GM12878 (cell line): ENCODE results near the gene ERN2. TPM values are rescaled to one million over a fixed set of nuclear protein-coding genes. Genes with fewer than 3 reads are reported as not detected.

Experiments used
- BRCA1 ChIP-seq: IDR thresholded peaks from 2 replicates; pipeline ENCODE4 v1.6.1; 2011; ENCODE audit warnings: low read depth, low read length, improper control_type of control experiment
- CBFB ChIP-seq: IDR thresholded peaks from 2 replicates; pipeline ENCODE4 v1.6.1; 2016; ENCODE audit warnings: antibody characterized with exemption, low read depth
- E2F4 ChIP-seq: IDR thresholded peaks from 2 replicates; pipeline ENCODE4 v1.6.1; 2012; ENCODE audit warnings: low read depth, low read length, improper control_type of control experiment
- FOXK2 ChIP-seq: fragments of 450-650 bp; IDR thresholded peaks from 2 replicates; pipeline ENCODE4 v1.6.1; 2017; ENCODE audit warnings: mild to moderate bottlenecking, moderate library complexity
- HCFC1 ChIP-seq: fragments of 150-350 bp; IDR thresholded peaks from 2 replicates; pipeline ENCODE4 v1.6.1; 2014; ENCODE audit warnings: low read length
- HDAC2 ChIP-seq: fragments of 200-600 bp; sonication (generic); IDR thresholded peaks from 2 replicates; pipeline ENCODE4 v1.6.1; 2017
- HDGF ChIP-seq: fragments of 450-650 bp; IDR thresholded peaks from 2 replicates; pipeline ENCODE4 v1.6.1; 2016; ENCODE audit warnings: antibody characterized with exemption
- IRF5 ChIP-seq: fragments of 450-650 bp; IDR thresholded peaks from 2 replicates; pipeline ENCODE4 v1.6.1; 2017; ENCODE audit warnings: borderline replicate concordance
- MLLT1 ChIP-seq: fragments of 450-650 bp; IDR thresholded peaks from 2 replicates; pipeline ENCODE4 v1.6.1; 2016; ENCODE audit warnings: mild to moderate bottlenecking
- MTA3 ChIP-seq: IDR thresholded peaks from 2 replicates; pipeline ENCODE4 v1.6.1; 2012; ENCODE audit warnings: low read length, inconsistent platforms, borderline replicate concordance
- MYB ChIP-seq: fragments of 150-350 bp; IDR thresholded peaks from 2 replicates; pipeline ENCODE4 v1.6.1; 2014; ENCODE audit warnings: mild to moderate bottlenecking, low read depth, low read length, borderline replicate concordance
- NFYB ChIP-seq: IDR thresholded peaks from 2 replicates; pipeline ENCODE4 v1.6.1; 2011; ENCODE audit warnings: low read depth, mild to moderate bottlenecking, low read length, improper control_type of control experiment, moderate library complexity; ENCODE audit not compliant: insufficient read depth
- NKRF ChIP-seq: fragments of 450-650 bp; conservative IDR thresholded peaks from 2 replicates; pipeline ENCODE4 v1.6.1; 2017; ENCODE audit warnings: mild to moderate bottlenecking, moderate library complexity
- ZNF207 ChIP-seq: fragments of 450-650 bp; IDR thresholded peaks from 2 replicates; pipeline ENCODE4 v1.6.1; 2014; ENCODE audit warnings: antibody characterized with exemption, mild to moderate bottlenecking, borderline replicate concordance
- polyA plus RNA-seq, 11 experiments: library from polyadenylated mRNA; depleted of rRNA in 4 of 11; unstranded in 6 of 11; stranded (reverse) in 5 of 11; fragments of >200 nt; fragmentation: Nextera tagmentation in 4 of 11; fragmentation: Illumina TruSeq in 1 of 11; extraction: Ambion mirVana in 4 of 11; extraction: Trizol in 1 of 11; gene quantifications; 1 replicate in 1 of 11; 2 replicates in 10 of 11; pipeline versions ENCODE4 v1.2.1 to v1.2.3, GENCODE V29; 2011 to 2016; ENCODE audit warnings: inconsistent platforms in 2 of 11, missing spikeins in 2 of 11, low read depth in 1 of 11
- total RNA-seq, 4 experiments: library from RNA; depleted of rRNA in 3 of 4; stranded (reverse); fragments of >200 nt in 3 of 4; fragmentation: Illumina TruSeq in 1 of 4; extraction: Trizol in 1 of 4; gene quantifications; 2 replicates each; pipeline versions ENCODE4 v1.2.1 to v1.2.3, GENCODE V29; 2013 to 2021
- TF ChIP-seq, protein P1 (sequence below): fragments of 450-650 bp; IDR thresholded peaks from 2 replicates; pipeline ENCODE4 v1.6.1; 2018; ENCODE audit warnings: mild to moderate bottlenecking, low read depth, moderate library complexity; ENCODE audit not compliant: partially characterized antibody
- TF ChIP-seq, protein P2 (sequence below): IDR thresholded peaks from 2 replicates; pipeline ENCODE4 v1.6.1; 2011; ENCODE audit warnings: mild to moderate bottlenecking, low read depth, low read length, moderate library complexity; ENCODE audit not compliant: insufficient replicate concordance
- TF ChIP-seq, protein P3 (sequence below): IDR thresholded peaks from 2 replicates; pipeline ENCODE4 v1.6.1; 2012; ENCODE audit warnings: low read length, inconsistent platforms

Gene ERN2
- total and polyA plus RNA-seq, 10 of the 15 experiments (the other 5 are each of a cell fraction or from before 2014, with no cell fraction given), result 0.06 to 0.95 (median 0.36) TPM; not detected in 5

DNA sequence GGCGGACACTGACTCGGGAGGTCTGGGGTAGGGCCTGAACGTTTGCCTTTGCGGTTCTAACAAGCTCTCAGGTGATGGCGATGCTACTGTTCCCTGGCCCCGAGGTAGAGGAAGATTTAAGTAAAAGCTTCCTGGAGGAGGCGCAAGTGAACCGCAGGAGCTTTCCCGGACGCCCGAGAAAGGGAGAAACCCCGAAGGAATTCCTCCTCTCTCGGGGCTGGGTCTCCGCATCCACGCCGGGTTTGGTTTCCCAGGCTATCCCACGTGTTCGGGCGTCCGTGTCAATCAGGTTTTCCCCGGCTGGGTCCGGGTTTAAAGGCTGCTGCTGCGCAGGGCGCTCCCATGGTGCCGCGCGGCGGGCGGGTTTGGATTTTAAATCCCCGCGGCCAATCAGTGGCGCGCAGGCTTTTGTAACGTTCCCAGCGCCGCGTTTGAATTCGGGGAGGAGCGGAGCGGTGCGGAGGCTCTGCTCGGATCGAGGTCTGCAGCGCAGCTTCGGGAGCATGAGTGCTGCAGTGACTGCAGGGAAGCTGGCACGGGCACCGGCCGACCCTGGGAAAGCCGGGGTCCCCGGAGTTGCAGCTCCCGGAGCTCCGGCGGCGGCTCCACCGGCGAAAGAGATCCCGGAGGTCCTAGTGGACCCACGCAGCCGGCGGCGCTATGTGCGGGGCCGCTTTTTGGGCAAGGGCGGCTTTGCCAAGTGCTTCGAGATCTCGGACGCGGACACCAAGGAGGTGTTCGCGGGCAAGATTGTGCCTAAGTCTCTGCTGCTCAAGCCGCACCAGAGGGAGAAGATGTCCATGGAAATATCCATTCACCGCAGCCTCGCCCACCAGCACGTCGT, 34.4 kb downstream of the ERN2 start, which contains the start of gene PLK1 (continued):
- TF ChIP-seq, protein P1, sequence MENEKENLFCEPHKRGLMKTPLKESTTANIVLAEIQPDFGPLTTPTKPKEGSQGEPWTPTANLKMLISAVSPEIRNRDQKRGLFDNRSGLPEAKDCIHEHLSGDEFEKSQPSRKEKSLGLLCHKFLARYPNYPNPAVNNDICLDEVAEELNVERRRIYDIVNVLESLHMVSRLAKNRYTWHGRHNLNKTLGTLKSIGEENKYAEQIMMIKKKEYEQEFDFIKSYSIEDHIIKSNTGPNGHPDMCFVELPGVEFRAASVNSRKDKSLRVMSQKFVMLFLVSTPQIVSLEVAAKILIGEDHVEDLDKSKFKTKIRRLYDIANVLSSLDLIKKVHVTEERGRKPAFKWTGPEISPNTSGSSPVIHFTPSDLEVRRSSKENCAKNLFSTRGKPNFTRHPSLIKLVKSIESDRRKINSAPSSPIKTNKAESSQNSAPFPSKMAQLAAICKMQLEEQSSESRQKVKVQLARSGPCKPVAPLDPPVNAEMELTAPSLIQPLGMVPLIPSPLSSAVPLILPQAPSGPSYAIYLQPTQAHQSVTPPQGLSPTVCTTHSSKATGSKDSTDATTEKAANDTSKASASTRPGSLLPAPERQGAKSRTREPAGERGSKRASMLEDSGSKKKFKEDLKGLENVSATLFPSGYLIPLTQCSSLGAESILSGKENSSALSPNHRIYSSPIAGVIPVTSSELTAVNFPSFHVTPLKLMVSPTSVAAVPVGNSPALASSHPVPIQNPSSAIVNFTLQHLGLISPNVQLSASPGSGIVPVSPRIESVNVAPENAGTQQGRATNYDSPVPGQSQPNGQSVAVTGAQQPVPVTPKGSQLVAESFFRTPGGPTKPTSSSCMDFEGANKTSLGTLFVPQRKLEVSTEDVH, result peak; percentile 39
- no peak for TF ChIP-seq MLLT1
- TF ChIP-seq, protein P2, sequence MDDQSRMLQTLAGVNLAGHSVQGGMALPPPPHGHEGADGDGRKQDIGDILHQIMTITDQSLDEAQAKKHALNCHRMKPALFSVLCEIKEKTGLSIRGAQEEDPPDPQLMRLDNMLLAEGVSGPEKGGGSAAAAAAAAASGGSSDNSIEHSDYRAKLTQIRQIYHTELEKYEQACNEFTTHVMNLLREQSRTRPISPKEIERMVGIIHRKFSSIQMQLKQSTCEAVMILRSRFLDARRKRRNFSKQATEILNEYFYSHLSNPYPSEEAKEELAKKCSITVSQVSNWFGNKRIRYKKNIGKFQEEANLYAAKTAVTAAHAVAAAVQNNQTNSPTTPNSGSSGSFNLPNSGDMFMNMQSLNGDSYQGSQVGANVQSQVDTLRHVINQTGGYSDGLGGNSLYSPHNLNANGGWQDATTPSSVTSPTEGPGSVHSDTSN, result peak; percentile 86
- TF ChIP-seq HCFC1, result 0 out of 2 replicates have a peak, but pooled peaks have one; percentile 28
- TF ChIP-seq HDAC2, result peak; percentile 68; the same call in 1 of the 2 replicates
- TF ChIP-seq NKRF, result peak; percentile 99
- no peak for TF ChIP-seq HDGF
- no peak for TF ChIP-seq ZNF207
- peak; percentile 99 for TF ChIP-seq E2F4
- TF ChIP-seq MYB, result no peak
- TF ChIP-seq, protein P3, sequence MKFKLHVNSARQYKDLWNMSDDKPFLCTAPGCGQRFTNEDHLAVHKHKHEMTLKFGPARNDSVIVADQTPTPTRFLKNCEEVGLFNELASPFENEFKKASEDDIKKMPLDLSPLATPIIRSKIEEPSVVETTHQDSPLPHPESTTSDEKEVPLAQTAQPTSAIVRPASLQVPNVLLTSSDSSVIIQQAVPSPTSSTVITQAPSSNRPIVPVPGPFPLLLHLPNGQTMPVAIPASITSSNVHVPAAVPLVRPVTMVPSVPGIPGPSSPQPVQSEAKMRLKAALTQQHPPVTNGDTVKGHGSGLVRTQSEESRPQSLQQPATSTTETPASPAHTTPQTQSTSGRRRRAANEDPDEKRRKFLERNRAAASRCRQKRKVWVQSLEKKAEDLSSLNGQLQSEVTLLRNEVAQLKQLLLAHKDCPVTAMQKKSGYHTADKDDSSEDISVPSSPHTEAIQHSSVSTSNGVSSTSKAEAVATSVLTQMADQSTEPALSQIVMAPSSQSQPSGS, result no peak
- TF ChIP-seq CBFB, result no peak
- no peak for TF ChIP-seq IRF5
- peak; percentile 25; the same call in 1 of the 2 replicates for TF ChIP-seq FOXK2
- no peak for TF ChIP-seq MTA3
- TF ChIP-seq NFYB, result peak; percentile 72; the same call in 1 of the 2 replicates
- no peak for TF ChIP-seq BRCA1
